ENCODE data around the gene UBA3.

The UBA3 gene

DNA sequence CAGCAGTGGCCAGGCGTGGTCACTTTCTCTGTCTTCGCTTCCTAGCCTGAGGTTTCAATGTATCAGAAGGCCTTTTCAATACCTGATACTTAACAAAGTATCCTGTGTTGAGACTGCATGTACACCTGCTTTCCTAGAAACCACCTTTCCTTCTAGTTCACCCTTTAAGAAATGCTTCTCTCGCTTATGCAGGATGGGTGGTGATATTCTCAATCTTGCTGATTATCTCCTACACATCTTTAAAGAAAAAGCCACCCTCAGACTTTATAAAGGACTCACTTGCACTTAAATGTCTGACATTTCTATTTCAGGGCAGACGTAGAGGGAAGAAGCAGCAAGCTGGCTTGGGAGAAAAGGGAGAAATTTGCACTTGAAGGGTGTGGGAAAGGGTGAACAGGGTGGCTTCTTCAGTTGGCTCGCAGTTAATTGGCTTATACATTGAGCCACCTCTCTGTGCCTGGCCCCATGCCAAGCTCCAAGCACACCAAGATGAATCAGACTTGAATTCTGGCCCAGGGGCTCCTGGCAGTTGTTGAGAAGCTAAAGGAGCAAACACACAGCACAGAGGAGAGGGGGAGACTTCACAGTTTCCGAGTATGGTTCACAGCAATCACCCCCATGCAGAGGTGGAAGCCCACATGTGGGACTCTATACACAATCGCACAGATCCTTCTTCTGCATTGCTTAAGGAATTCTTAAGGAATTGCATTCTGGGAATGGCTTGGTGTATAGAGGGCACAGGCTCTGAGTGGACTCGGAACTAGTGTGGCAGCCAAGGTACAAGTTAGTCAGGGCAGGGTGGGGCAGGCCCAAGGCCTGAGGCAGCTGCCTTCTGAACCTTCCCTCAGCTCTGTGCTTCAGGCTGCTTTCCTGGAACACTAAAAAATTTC lies 5.9 kb upstream of the UBA3 start:
- peak overlapping the region; percentile 64 for H3K4me3 ChIP-seq (replicated peaks; ENCODE audit: low read depth, low read length)
- TF ChIP-seq CTCF (IDR thresholded peaks at IDR 0.05; ENCODE audit: insufficient read depth, low read length, poor library complexity, severe bottlenecking): no peak
- DNase-seq (ENCODE audit: extremely low read depth, insufficient read length): no peak
- no peaks in the 10 kb centered on the region for H3K36me3 ChIP-seq (ENCODE audit: control insufficient read depth, insufficient read depth, low read length)
- no peaks in the 10 kb centered on the region for H3K27me3 ChIP-seq (replicated peaks; ENCODE audit: control insufficient read depth, insufficient read depth, low read length)

- no peak for TF ChIP-seq CTCF (IDR thresholded peaks at IDR 0.05; ENCODE audit: insufficient read depth, low read length, poor library complexity, severe bottlenecking)
- H3K36me3 ChIP-seq (ENCODE audit: control insufficient read depth, insufficient read depth, low read length): no peaks in the 10 kb centered on the region
- H3K27me3 ChIP-seq (replicated peaks; ENCODE audit: control insufficient read depth, insufficient read depth, low read length): no peaks in the 10 kb centered on the region
- no peak for DNase-seq (ENCODE audit: extremely low read depth, insufficient read length)
- peak overlapping the region; percentile 64 for H3K4me3 ChIP-seq (replicated peaks; ENCODE audit: low read depth, low read length)
Measured at GRCh38 chr3:69085168-69085832, 5.1 kb upstream of the UBA3 start.

GRCh38 chr3:69084326-69085167 lies 4.4 kb upstream of the UBA3 start, which contains the start of gene ARL6IP5:
Gene ARL6IP5 (plus strand): TSS chr3:69084937. CDS start chr3:69085048, 111 bp downstream.
- peak; percentile 85 for DNase-seq (ENCODE audit: extremely low read depth, insufficient read length)
- H3K36me3 ChIP-seq (ENCODE audit: control insufficient read depth, insufficient read depth, low read length): no peaks in the 10 kb centered on the region
- H3K4me3 ChIP-seq (replicated peaks; ENCODE audit: low read depth, low read length): peak within 1 kb of the TSS; percentile 64
- H3K27me3 ChIP-seq (replicated peaks; ENCODE audit: control insufficient read depth, insufficient read depth, low read length): no peaks in the 10 kb centered on the region
- TF ChIP-seq CTCF (IDR thresholded peaks at IDR 0.05; ENCODE audit: insufficient read depth, low read length, poor library complexity, severe bottlenecking): no peak

DNA sequence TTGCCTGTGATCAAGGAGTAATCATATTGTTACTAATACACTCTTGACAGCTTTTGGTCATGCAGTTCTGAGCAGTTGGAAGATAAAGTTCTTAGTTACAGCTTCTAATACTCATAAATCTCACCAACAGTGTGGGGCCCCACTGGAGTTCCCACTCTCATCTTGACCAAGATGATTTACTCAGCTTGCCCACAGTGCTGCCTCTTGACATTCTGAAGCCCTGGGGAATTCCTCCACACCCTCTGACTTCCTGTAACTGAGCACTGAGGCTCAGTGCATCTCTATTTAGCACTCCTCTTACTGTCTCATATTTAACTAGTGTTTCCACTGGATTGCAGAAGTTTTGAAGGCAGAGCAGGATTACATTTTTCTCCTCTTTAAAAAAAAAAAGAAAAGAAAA lies 2.6 kb upstream of the UBA3 start:
- peak; percentile 64 for DNase-seq (ENCODE audit: extremely low read depth, insufficient read length)
- no peak for TF ChIP-seq CTCF (IDR thresholded peaks at IDR 0.05; ENCODE audit: insufficient read depth, low read length, poor library complexity, severe bottlenecking)
- Histone ChIP-seq H3K4me3 (replicated peaks; ENCODE audit: low read depth, low read length) (peak overlapping the region; percentile 29), H3K27me3 (replicated peaks; ENCODE audit: control insufficient read depth, insufficient read depth, low read length) (no peaks in the 10 kb centered on the region), H3K36me3 (ENCODE audit: control insufficient read depth, insufficient read depth, low read length) (no peaks in the 10 kb centered on the region)

DNA sequence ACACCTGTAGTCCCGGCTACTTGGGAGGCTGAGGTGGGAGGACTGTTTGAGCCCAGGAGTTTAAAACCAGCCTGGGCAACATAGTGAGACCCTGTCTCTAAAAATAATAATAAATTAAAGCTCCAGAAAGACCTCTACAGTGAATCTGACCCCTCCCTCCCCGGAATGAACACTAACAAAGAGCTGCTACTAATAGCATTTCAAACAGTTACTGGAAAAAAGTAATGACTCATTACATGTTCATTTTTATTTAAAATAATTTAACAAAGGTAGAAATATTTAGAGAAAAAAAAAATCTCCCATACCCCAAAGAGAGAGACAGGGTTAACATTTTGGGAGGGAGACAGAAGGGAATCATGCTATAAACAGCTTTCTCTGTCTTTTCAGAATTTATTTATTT lies 2.2 kb upstream of the UBA3 start:
- no peak overlapping the region for H3K4me3 ChIP-seq (replicated peaks; ENCODE audit: low read depth, low read length)
- H3K36me3 ChIP-seq (ENCODE audit: control insufficient read depth, insufficient read depth, low read length): no peaks in the 10 kb centered on the region
- no peak for TF ChIP-seq CTCF (IDR thresholded peaks at IDR 0.05; ENCODE audit: insufficient read depth, low read length, poor library complexity, severe bottlenecking)
- DNase-seq (ENCODE audit: extremely low read depth, insufficient read length): no peak
- H3K27me3 ChIP-seq (replicated peaks; ENCODE audit: control insufficient read depth, insufficient read depth, low read length): no peaks in the 10 kb centered on the region
